ENCODE data around the gene UBL4A. TPM values are rescaled to one million over a fixed set of nuclear protein-coding genes. Genes with fewer than 3 reads are reported as not detected.

Gene UBL4A
- total and polyA plus RNA-seq, 9 of the 15 experiments (the other 6 are each of a cell fraction or from before 2014, with no cell fraction given): 15.2 to 140 (median 100) TPM

GRCh38 chrX:154484255-154485149 lies 1.9 kb downstream of the UBL4A start (continued):
- TF ChIP-seq ATF1 (CRISPR knock-in tag; IDR thresholded peaks at IDR 0.05) (no peak), ATF1 (tag; IDR thresholded peaks at IDR 0.05) (peak; percentile 59), NR2C2 (CRISPR knock-in tag; IDR thresholded peaks at IDR 0.05) (no peak), NR2C2 (tag; IDR thresholded peaks at IDR 0.05) (peak; percentile 66), RB1 (IDR thresholded peaks at IDR 0.05; ENCODE audit: low read depth) (peak; percentile 17; the same call in 1 of the 2 replicates), ZNF431 (CRISPR knock-in tag; IDR thresholded peaks at IDR 0.05) (0 out of 2 replicates have a peak, but pooled peaks have one; percentile 24), FOSL1 (tag; conservative IDR thresholded peaks at IDR 0.05) (peak; percentile 82), MAFF (IDR thresholded peaks at IDR 0.05; ENCODE audit: low read length) (peak; percentile 85), JUN (IDR thresholded peaks at IDR 0.05; ENCODE audit: borderline replicate concordance, low read depth, low read length) (peak; percentile 66), JUN (CRISPR knock-in tag; IDR thresholded peaks at IDR 0.05; ENCODE audit: borderline replicate concordance) (no peak), TARDBP (IDR thresholded peaks at IDR 0.05) (peak; percentile 55; the same call in 1 of the 2 replicates), ETV5 (CRISPR knock-in tag; IDR thresholded peaks at IDR 0.05; ENCODE audit: low read depth) (0 out of 2 replicates have a peak, but pooled peaks have one; percentile 46), EZH2 (IDR thresholded peaks at IDR 0.05; ENCODE audit: borderline replicate concordance, low read depth, low read length) (no peak), PRDM10 (IDR thresholded peaks at IDR 0.05; ENCODE audit: partially characterized antibody) (peak; percentile 68), TAF9B (IDR thresholded peaks at IDR 0.05; ENCODE audit: partially characterized antibody) (peak; percentile 32), MTA3 (IDR thresholded peaks at IDR 0.05; ENCODE audit: borderline replicate concordance) (peak; percentile 86; the same call in 1 of the 2 replicates), NFYB (IDR thresholded peaks at IDR 0.05; ENCODE audit: extremely low read depth, insufficient read length) (no peak), FOXK2 (conservative IDR thresholded peaks at IDR 0.05 in 1 of 2, IDR thresholded peaks at IDR 0.05 in 1 of 2; ENCODE audit: low read depth in 2 of 2) (0 out of 4 replicates have a peak, but pooled peaks have one; percentile 40 to 42), HCFC1 (IDR thresholded peaks at IDR 0.05; ENCODE audit: low read depth, low read length) (0 out of 2 replicates have a peak, but pooled peaks have one; percentile 15), NFIC (IDR thresholded peaks at IDR 0.05) (0 out of 2 replicates have a peak, but pooled peaks have one; percentile 28), MBD2 (IDR thresholded peaks at IDR 0.05; ENCODE audit: borderline replicate concordance, low read depth) (peak; percentile 16; the same call in 1 of the 2 replicates), MAFK (IDR thresholded peaks at IDR 0.05; ENCODE audit: low read length) (peak; percentile 87), NFE2L1 (tag; IDR thresholded peaks at IDR 0.05; ENCODE audit: borderline replicate concordance, low read depth) (peak; percentile 54; the same call in 1 of the 2 replicates), JUNB (CRISPR knock-in tag; conservative IDR thresholded peaks at IDR 0.05) (no peak)
- TF ChIP-seq, protein P1, sequence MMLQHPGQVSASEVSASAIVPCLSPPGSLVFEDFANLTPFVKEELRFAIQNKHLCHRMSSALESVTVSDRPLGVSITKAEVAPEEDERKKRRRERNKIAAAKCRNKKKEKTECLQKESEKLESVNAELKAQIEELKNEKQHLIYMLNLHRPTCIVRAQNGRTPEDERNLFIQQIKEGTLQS (IDR thresholded peaks at IDR 0.05): peak; percentile 83
- TF ChIP-seq, protein P1 (CRISPR knock-in tag; conservative IDR thresholded peaks at IDR 0.05): no peak
